Upper lobe of left lung (tissue), 6 donors: ENCODE results near the gene PWWP2A. TPM values are rescaled to one million over a fixed set of nuclear protein-coding genes. Genes with fewer than 3 reads are reported as not detected.

Source experiments
- ATAC-seq, 2 donors: fragments of 200-7000 bp; cut with Tn5 transposase; one replicate each; pipeline ENCODE4 v1.9.1; 2022; ENCODE audit warnings: mild to moderate bottlenecking in 2 of 2, moderate library complexity in 2 of 2; ENCODE audit not compliant: low FRiP score in 2 of 2
- DNase-seq, 2 donors: peaks; one replicate each; pipeline ENCODE4 v3.0.0-alpha.2; 2019 to 2020
- H3K27ac ChIP-seq, 4 donors: fragments of 200-600 bp; sonication (generic); one replicate each; pipeline ENCODE4 v1.5.1; 2016 to 2019
- H3K27me3 ChIP-seq, 4 donors: fragments of 200-600 bp; sonication (generic); one replicate each; pipeline ENCODE4 v1.5.1; 2017 to 2019
- H3K36me3 ChIP-seq, 4 donors: fragments of 200-600 bp; sonication (generic); one replicate each; pipeline ENCODE4 v1.5.1; 2016 to 2019
- H3K4me1 ChIP-seq, 4 donors: fragments of 200-600 bp; sonication (generic); one replicate each; pipeline ENCODE4 v1.5.1; 2018 to 2019
- H3K4me3 ChIP-seq, 4 donors: fragments of 200-600 bp; sonication (generic); one replicate each; pipeline ENCODE4 v1.5.1; 2017 to 2019; ENCODE audit warnings: mild to moderate bottlenecking in 2 of 4, moderate library complexity in 1 of 4
- H3K9me3 ChIP-seq, 4 donors: fragments of 200-600 bp; sonication (generic); one replicate each; pipeline ENCODE4 v1.5.1; 2018 to 2019
- EP300 ChIP-seq, 4 donors: sonication (generic); formaldehyde crosslinking; IDR thresholded peaks; one replicate each; pipeline ENCODE4 v1.5.1; 2017; ENCODE audit warnings: antibody characterized with exemption in 4 of 4, control low read depth in 2 of 4
- POLR2A ChIP-seq, 4 donors: fragments of 450-650 bp; IDR thresholded peaks; one replicate each; pipeline ENCODE4 v1.5.1; 2016 to 2017; ENCODE audit warnings: antibody characterized with exemption in 4 of 4, mild to moderate bottlenecking in 2 of 4
- POLR2AphosphoS5 ChIP-seq, 2 donors: sonication (generic); formaldehyde crosslinking; IDR thresholded peaks; one replicate each; pipeline ENCODE4 v1.5.1; 2017; ENCODE audit warnings: antibody characterized with exemption in 2 of 2
- WGBS, 2 donors: methylation state at CpG; one replicate each; pipeline ENCODE4 v1.1.5; 2017 to 2018; 5-methylcytosine and 5-hydroxymethylcytosine counted together
- total RNA-seq, 6 donors: library from RNA; depleted of rRNA in 4 of 6; stranded (reverse); fragments of >200 nt in 4 of 6; gene quantifications; one replicate each; pipeline versions ENCODE4 v1.1.0 to v1.2.1, GENCODE V29; 2016 to 2021
- TF ChIP-seq, protein P1 (sequence below), 6 experiments: fragments of 450-650 bp in 4 of 6; fragments of 200-600 bp in 2 of 6; sonication (generic) in 2 of 6; IDR thresholded peaks; one replicate each; pipeline ENCODE4 v1.5.1; 2016 to 2019; ENCODE audit warnings: antibody characterized with exemption in 6 of 6
- donor health status: DM: no; HTN: no; CAD: no; lungs with moderate emphysema.
- donor health status: DM: no; HTN: yes; CAD: no; lungs with severe emphysema.

PWWP2A gene
- total RNA-seq, 6 donors from 2014 or later: 19.6 to 46.1 (median 33.8) TPM

DNA sequence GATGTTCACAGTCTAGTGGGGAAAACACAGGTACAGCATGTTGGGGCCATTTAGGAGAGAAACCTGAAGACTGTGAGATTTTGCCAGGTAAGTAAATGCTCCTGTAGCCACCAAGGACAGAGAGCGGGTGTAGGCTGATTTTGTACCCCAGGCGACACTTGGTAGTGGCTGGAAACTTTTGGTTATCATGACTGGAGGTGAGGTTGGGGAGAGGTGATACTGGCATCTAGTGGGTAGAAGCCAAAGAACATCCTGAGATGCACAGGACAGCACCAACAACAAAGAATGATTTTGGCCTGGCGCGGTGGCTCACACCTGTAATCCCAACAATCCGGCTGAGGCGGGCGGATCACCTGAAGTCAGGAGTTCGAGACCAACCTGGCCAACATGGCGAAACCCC lies 38.8 kb upstream of the PWWP2A start:
- no peak overlapping the region for H3K4me3 ChIP-seq
- no peaks in the 10 kb centered on the region for H3K36me3 ChIP-seq
- no peak overlapping the region for H3K27ac ChIP-seq
- H3K9me3 ChIP-seq: no peaks in the 10 kb centered on the region
- 95% methylated on average over 9 of the region's 9 CpGs for WGBS, 2 donors
- H3K4me1 ChIP-seq: no peaks in the 10 kb centered on the region
- DNase-seq (no peak), ATAC-seq (no peak)
- no peak for TF ChIP-seq POLR2AphosphoS5 (IDR thresholded peaks at IDR 0.05)
- TF ChIP-seq EP300 (IDR thresholded peaks at IDR 0.05): no peak
- no peak for TF ChIP-seq POLR2A (IDR thresholded peaks at IDR 0.05)
- TF ChIP-seq, protein P1, sequence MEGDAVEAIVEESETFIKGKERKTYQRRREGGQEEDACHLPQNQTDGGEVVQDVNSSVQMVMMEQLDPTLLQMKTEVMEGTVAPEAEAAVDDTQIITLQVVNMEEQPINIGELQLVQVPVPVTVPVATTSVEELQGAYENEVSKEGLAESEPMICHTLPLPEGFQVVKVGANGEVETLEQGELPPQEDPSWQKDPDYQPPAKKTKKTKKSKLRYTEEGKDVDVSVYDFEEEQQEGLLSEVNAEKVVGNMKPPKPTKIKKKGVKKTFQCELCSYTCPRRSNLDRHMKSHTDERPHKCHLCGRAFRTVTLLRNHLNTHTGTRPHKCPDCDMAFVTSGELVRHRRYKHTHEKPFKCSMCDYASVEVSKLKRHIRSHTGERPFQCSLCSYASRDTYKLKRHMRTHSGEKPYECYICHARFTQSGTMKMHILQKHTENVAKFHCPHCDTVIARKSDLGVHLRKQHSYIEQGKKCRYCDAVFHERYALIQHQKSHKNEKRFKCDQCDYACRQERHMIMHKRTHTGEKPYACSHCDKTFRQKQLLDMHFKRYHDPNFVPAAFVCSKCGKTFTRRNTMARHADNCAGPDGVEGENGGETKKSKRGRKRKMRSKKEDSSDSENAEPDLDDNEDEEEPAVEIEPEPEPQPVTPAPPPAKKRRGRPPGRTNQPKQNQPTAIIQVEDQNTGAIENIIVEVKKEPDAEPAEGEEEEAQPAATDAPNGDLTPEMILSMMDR (IDR thresholded peaks at IDR 0.05): no peak
- no peaks in the 10 kb centered on the region for H3K27me3 ChIP-seq

DNA sequence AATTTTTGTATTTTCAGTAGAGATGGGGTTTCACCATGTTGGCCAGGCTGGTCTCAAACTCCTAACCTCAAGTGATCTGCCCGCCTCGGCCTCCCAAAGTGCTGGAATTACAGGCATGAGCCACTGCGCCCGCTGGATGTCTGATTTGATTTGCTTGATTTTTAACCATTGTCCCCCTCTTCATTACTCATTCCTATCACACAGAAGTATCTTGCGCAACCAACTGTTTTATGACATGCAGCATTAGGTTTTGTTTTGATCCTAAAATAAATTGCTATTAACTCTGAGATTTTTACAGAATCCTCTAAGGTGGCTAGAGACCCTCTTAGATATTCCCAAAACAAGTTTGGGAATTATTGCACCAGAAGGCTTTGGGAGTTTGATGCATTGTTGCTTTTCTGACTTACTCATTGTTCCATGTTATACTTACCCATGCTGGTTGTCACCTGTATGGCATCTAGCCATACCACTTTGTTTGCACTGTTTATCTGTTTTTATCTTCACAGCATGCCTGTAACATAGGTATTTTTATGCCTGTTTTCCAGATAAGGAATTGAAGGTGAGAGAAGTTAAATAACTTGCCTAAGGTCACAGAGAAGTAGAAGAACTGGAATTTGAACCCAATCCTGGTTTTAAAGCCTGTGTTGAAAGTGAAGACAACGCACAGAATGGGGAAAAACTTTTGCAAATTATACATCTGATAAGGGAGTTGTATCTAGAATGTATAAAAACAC lies 35.9 kb upstream of the PWWP2A start:
- Histone ChIP-seq H3K36me3 (no peaks in the 10 kb centered on the region), H3K27ac (no peak overlapping the region), H3K4me1 (no peaks in the 10 kb centered on the region), H3K27me3 (no peaks in the 10 kb centered on the region), H3K4me3 (no peak overlapping the region), H3K9me3 (no peaks in the 10 kb centered on the region)
- DNase-seq (no peak), ATAC-seq (no peak)
- WGBS, 2 donors: 92 to 93% methylated on average over 6 of the region's 6 CpGs
- TF ChIP-seq POLR2A (IDR thresholded peaks at IDR 0.05): no peak
- no peak for TF ChIP-seq EP300 (IDR thresholded peaks at IDR 0.05)
- TF ChIP-seq, protein P1 (IDR thresholded peaks at IDR 0.05): no peak
- no peak for TF ChIP-seq POLR2AphosphoS5 (IDR thresholded peaks at IDR 0.05)

DNA sequence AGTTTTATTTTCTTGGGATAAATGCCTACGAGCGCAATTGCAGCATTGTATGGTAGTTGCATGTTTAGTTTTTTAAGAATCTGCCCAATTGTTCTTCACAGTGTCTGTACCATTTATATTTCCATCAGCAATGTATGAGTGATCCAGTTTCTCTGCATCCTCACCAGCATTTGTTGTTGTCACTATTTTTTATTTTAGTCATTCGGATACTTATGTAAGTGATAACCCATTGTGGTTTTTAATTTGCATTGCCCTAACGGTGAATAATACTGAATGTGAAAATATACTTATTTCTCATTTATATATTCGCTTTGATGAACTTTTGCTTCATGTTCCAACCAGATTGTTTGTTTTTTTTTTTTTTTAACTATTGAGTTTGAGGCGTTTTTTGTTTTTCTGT lies 33.7 kb upstream of the PWWP2A start:
- WGBS, 2 donors: 83 to 90% methylated on average over 6 of the region's 6 CpGs
- Histone ChIP-seq H3K9me3 (no peaks in the 10 kb centered on the region), H3K36me3 (no peaks in the 10 kb centered on the region), H3K4me1 (no peaks in the 10 kb centered on the region), H3K27me3 (no peaks in the 10 kb centered on the region), H3K27ac (no peak overlapping the region), H3K4me3 (no peak overlapping the region)
- DNase-seq: no peak
- TF ChIP-seq POLR2A (IDR thresholded peaks at IDR 0.05) (no peak), EP300 (IDR thresholded peaks at IDR 0.05) (no peak), POLR2AphosphoS5 (IDR thresholded peaks at IDR 0.05) (no peak)
- TF ChIP-seq, protein P1 (IDR thresholded peaks at IDR 0.05): no peak
- ATAC-seq: no peak

DNA sequence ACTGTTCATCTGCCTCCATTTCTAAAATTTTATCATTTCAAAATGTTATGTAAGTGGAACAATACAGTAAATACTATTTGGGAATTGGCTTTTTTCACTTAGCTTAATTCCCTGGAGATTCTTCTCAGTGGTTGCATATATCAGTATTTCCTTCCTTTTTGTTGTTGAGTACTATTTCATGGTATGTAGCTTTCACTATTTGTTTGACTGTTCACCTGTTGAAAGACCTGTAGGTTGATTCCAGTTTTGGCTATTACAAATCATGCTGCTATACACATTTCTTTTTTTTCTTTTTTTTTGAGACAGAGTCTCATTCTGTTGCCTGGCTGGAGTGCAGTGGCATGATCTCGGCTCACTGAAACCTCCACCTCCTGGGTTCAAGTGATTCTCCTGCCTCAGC lies 33.0 kb upstream of the PWWP2A start:
- H3K9me3 ChIP-seq: no peaks in the 10 kb centered on the region
- DNase-seq (no peak), ATAC-seq (no peak)
- no peak overlapping the region for H3K27ac ChIP-seq
- no peaks in the 10 kb centered on the region for H3K27me3 ChIP-seq
- H3K36me3 ChIP-seq: no peaks in the 10 kb centered on the region
- 92 to 100% methylated on average over 1 of the region's 1 CpG for WGBS, 2 donors
- TF ChIP-seq POLR2A (IDR thresholded peaks at IDR 0.05): no peak
- no peak overlapping the region for H3K4me3 ChIP-seq
- no peaks in the 10 kb centered on the region for H3K4me1 ChIP-seq

DNA sequence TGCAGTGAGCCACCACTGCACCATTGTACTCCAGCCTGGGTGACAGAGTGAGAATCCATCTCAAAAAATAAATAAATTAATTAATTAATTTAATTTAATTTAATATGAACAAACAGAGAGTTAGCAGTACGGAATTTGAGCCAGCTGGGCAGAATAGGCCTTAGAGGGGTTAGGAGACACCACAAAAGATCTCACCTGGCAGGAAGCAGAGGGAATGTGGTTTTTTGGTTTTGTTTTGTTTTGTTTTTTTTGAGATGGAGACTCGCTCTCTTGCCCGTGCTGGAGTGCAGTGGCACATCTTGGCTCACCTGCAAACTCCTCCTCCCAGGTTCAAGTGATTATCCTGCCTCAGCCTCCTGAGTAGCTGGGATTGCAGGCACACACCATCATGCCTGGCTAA lies 31.8 kb upstream of the PWWP2A start:
- Histone ChIP-seq H3K36me3 (no peaks in the 10 kb centered on the region), H3K27ac (no peak overlapping the region), H3K27me3 (no peaks in the 10 kb centered on the region), H3K9me3 (no peaks in the 10 kb centered on the region), H3K4me3 (no peak overlapping the region), H3K4me1 (no peaks in the 10 kb centered on the region)
- ATAC-seq (no peak), DNase-seq (no peak)
- TF ChIP-seq EP300 (IDR thresholded peaks at IDR 0.05) (no peak), POLR2A (IDR thresholded peaks at IDR 0.05) (no peak), POLR2AphosphoS5 (IDR thresholded peaks at IDR 0.05) (no peak)
- TF ChIP-seq, protein P1 (IDR thresholded peaks at IDR 0.05): no peak
- 67 to 85% methylated on average over 3 of the region's 3 CpGs for WGBS, 2 donors
